ENCODE measurements around the gene ARHGAP27. TPM values are rescaled to one million over a fixed set of nuclear protein-coding genes. Genes with fewer than 3 reads are reported as not detected.

ARHGAP27 gene
- polyA plus RNA-seq, 1 donor (not counting 4 experiments of a cell fraction or from before 2014, with no cell fraction given) = 14.4 TPM

DNA sequence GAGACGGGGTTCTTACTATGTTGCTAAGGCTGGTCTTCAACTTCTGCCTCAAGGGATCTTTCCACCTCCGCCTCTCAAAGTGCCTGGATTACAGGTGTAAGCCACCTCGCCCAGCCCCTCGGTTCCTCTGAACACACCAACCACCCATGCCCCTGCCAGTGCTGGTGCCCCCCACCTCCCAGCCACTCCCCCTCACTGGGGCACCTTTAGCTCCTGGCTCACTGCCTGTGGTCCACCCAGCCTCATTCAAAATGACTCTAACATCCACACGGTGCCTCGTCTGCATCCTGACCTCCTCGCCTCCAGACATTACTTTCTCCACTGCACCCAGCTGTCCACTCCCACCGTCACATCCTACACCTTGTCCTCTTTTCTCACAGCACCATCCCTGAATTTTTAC, 55.3 kb downstream of the ARHGAP27 start:
- Histone ChIP-seq H3K4me2 (ENCODE audit: control insufficient read depth, extremely low read depth, insufficient read depth, low read depth, low read length) (no peak overlapping the region), H3K9ac (ENCODE audit: control insufficient read depth, extremely low read depth, insufficient read depth, low read length) (no peak overlapping the region), H2AFZ (ENCODE audit: control insufficient read depth, low read length) (no peak overlapping the region), H3K4me3 (ENCODE audit: control insufficient read depth in 2 of 3, extremely low read depth in 1 of 3, insufficient read depth in 2 of 3, low read depth in 1 of 3, low read length in 3 of 3) (no peak overlapping the region), H3K79me2 (ENCODE audit: control insufficient read depth, insufficient read depth, low read length) (no peaks in the 10 kb centered on the region), H3K36me3 (ENCODE audit: control insufficient read depth in 2 of 2, extremely low read depth in 1 of 2, insufficient read depth in 2 of 2, low read length in 2 of 2) (no peaks in the 10 kb centered on the region), H3K4me1 (ENCODE audit: control insufficient read depth, extremely low read depth, insufficient read depth, low read length) (peaks cover 39% of the 10 kb centered on the region), H3K9me1 (ENCODE audit: control insufficient read depth, extremely low read depth, insufficient read depth, low read length) (no peaks in the 10 kb centered on the region), H3K27me3 (ENCODE audit: control insufficient read depth, extremely low read depth, insufficient read depth, low read length) (no peaks in the 10 kb centered on the region), H3K27ac (ENCODE audit: control insufficient read depth, insufficient read depth, low read length) (no peak overlapping the region), H4K20me1 (ENCODE audit: control insufficient read depth, extremely low read depth, insufficient read depth, low read length) (no peaks in the 10 kb centered on the region), H3K9me3 (ENCODE audit: control insufficient read depth, low read depth, low read length) (no peaks in the 10 kb centered on the region)
- FAIRE-seq = no peak
- dilution Hi-C loops (cut with MboI; ENCODE audit: extremely low pct_ligation_motif_present, low sequenced_read_pairs) = no loop called here
- no peak for DNase-seq (ENCODE audit: low read depth, low spot score)
- TF ChIP-seq, protein P1, sequence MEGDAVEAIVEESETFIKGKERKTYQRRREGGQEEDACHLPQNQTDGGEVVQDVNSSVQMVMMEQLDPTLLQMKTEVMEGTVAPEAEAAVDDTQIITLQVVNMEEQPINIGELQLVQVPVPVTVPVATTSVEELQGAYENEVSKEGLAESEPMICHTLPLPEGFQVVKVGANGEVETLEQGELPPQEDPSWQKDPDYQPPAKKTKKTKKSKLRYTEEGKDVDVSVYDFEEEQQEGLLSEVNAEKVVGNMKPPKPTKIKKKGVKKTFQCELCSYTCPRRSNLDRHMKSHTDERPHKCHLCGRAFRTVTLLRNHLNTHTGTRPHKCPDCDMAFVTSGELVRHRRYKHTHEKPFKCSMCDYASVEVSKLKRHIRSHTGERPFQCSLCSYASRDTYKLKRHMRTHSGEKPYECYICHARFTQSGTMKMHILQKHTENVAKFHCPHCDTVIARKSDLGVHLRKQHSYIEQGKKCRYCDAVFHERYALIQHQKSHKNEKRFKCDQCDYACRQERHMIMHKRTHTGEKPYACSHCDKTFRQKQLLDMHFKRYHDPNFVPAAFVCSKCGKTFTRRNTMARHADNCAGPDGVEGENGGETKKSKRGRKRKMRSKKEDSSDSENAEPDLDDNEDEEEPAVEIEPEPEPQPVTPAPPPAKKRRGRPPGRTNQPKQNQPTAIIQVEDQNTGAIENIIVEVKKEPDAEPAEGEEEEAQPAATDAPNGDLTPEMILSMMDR (optimal IDR thresholded peaks at IDR 0.05 in 1 of 3, IDR thresholded peaks at IDR 0.05 in 1 of 3, conservative IDR thresholded peaks at IDR 0.05 in 1 of 3; ENCODE audit: extremely low read depth in 1 of 3, insufficient read depth in 2 of 3, low read length in 3 of 3) = no peak
- TF ChIP-seq EZH2 (IDR thresholded peaks at IDR 0.05; ENCODE audit: low read length) = no peak

DNA sequence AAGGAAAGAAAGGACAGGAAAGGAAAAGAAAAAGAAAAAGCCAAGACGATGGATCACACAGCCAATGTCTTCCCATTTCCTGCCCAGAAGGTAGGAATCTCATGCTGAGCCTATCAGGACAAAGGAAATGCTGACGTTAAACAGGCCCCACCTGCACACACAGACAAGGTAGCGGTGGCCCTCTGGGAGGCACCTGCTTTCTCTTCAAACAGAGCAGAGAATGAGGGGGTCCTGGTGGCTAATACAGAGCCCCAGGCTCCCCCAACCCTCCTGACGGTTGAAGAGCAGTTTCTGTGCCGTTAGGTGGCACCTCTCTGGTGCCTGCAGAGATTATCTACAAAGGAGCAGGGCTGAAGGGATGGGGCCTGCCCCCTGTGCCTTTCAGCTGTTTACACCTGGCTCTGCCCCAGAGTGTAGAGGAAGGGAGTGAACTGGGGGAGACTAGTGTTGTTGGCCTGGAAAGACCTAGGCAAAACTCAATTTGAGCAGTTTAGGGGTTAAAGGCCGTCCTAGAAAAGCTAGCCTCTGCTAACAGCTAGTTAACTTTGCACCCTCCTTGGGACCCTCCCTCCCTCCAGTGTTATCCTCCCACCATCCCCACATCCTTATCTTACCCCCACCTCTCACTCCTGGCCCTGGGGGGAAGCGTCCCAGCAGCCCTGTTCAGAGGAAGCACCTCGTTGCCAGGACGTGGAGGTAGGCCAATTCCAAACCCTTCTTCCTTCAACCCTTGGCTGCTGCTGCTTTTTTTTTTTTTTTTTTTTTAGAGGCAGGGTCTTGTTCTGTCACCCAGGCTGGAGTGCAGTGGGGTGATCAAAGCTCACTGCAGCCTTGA, 56.3 kb downstream of the ARHGAP27 start:
- H3K9ac ChIP-seq (ENCODE audit: control insufficient read depth, extremely low read depth, insufficient read depth, low read length) = no peak overlapping the region
- H3K4me2 ChIP-seq (ENCODE audit: control insufficient read depth, extremely low read depth, insufficient read depth, low read depth, low read length) = no peak overlapping the region
- no peak overlapping the region for H2AFZ ChIP-seq (ENCODE audit: control insufficient read depth, low read length)
- TF ChIP-seq, protein P1 (optimal IDR thresholded peaks at IDR 0.05 in 1 of 3, IDR thresholded peaks at IDR 0.05 in 1 of 3, conservative IDR thresholded peaks at IDR 0.05 in 1 of 3; ENCODE audit: extremely low read depth in 1 of 3, insufficient read depth in 2 of 3, low read length in 3 of 3) = no peak
- TF ChIP-seq EZH2 (IDR thresholded peaks at IDR 0.05; ENCODE audit: low read length) = no peak
- peaks cover 36% of the 10 kb centered on the region for H3K4me1 ChIP-seq (ENCODE audit: control insufficient read depth, extremely low read depth, insufficient read depth, low read length)
- H3K36me3 ChIP-seq (ENCODE audit: control insufficient read depth in 2 of 2, extremely low read depth in 1 of 2, insufficient read depth in 2 of 2, low read length in 2 of 2) = no peaks in the 10 kb centered on the region
- dilution Hi-C loops (cut with MboI; ENCODE audit: extremely low pct_ligation_motif_present, low sequenced_read_pairs) = no loop called here
- H3K9me3 ChIP-seq (ENCODE audit: control insufficient read depth, low read depth, low read length) = no peaks in the 10 kb centered on the region
- no peak overlapping the region for H3K4me3 ChIP-seq (ENCODE audit: control insufficient read depth in 2 of 3, extremely low read depth in 1 of 3, insufficient read depth in 2 of 3, low read depth in 1 of 3, low read length in 3 of 3)
- H3K27ac ChIP-seq (ENCODE audit: control insufficient read depth, insufficient read depth, low read length) = no peak overlapping the region
- H3K27me3 ChIP-seq (ENCODE audit: control insufficient read depth, extremely low read depth, insufficient read depth, low read length) = no peaks in the 10 kb centered on the region
- no peaks in the 10 kb centered on the region for H3K79me2 ChIP-seq (ENCODE audit: control insufficient read depth, insufficient read depth, low read length)
- DNase-seq (ENCODE audit: low read depth, low spot score) (no peak), FAIRE-seq (no peak)
- H3K9me1 ChIP-seq (ENCODE audit: control insufficient read depth, extremely low read depth, insufficient read depth, low read length) = no peaks in the 10 kb centered on the region
- no peaks in the 10 kb centered on the region for H4K20me1 ChIP-seq (ENCODE audit: control insufficient read depth, extremely low read depth, insufficient read depth, low read length)
